Vagina (tissue), 2 donors: Measurements from ENCODE around the gene ACTL6A.

ENCODE experiments used
- POLR2A ChIP-seq, 2 donors: fragments of 450-650 bp; IDR thresholded peaks; one replicate each; pipeline ENCODE4 v1.6.1; 2017; ENCODE audit warnings: antibody characterized with exemption in 2 of 2, mild to moderate bottlenecking in 2 of 2, moderate library complexity in 2 of 2
- POLR2AphosphoS5 ChIP-seq, 2 donors: sonication (generic); formaldehyde crosslinking; IDR thresholded peaks; one replicate each; pipeline ENCODE4 v1.9.0; 2017; ENCODE audit warnings: antibody characterized with exemption in 2 of 2, mild to moderate bottlenecking in 2 of 2, low read depth in 1 of 2; ENCODE audit not compliant: insufficient read depth in 1 of 2
- TF ChIP-seq, protein P1 (sequence below), 3 experiments: fragments of 450-650 bp in 2 of 3; fragments of 200-600 bp in 1 of 3; sonication (generic) in 1 of 3; IDR thresholded peaks; one replicate each; pipeline ENCODE4 v1.5.1; 2017 to 2019; ENCODE audit warnings: antibody characterized with exemption in 3 of 3, mild to moderate bottlenecking in 2 of 3, moderate library complexity in 2 of 3

- TF ChIP-seq POLR2A (IDR thresholded peaks at IDR 0.05): no peak
- TF ChIP-seq, protein P1, sequence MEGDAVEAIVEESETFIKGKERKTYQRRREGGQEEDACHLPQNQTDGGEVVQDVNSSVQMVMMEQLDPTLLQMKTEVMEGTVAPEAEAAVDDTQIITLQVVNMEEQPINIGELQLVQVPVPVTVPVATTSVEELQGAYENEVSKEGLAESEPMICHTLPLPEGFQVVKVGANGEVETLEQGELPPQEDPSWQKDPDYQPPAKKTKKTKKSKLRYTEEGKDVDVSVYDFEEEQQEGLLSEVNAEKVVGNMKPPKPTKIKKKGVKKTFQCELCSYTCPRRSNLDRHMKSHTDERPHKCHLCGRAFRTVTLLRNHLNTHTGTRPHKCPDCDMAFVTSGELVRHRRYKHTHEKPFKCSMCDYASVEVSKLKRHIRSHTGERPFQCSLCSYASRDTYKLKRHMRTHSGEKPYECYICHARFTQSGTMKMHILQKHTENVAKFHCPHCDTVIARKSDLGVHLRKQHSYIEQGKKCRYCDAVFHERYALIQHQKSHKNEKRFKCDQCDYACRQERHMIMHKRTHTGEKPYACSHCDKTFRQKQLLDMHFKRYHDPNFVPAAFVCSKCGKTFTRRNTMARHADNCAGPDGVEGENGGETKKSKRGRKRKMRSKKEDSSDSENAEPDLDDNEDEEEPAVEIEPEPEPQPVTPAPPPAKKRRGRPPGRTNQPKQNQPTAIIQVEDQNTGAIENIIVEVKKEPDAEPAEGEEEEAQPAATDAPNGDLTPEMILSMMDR (IDR thresholded peaks at IDR 0.05): no peak
- no peak for TF ChIP-seq POLR2AphosphoS5 (IDR thresholded peaks at IDR 0.05; ENCODE audit: insufficient read depth in 1 of 2, low read depth in 1 of 2)
Observed at GRCh38 chr3:179591313-179591712, 28.6 kb downstream of the ACTL6A start.
